ENCODE data around the gene CDK14.

Gene CDK14

GRCh38 chr7:90568213-90568612 lies 27.9 kb upstream of the CDK14 start:
- Mint-ChIP-seq H3K36me3 (ENCODE audit: low read depth) (no peaks in the 10 kb centered on the region), H3K4me1 (no peaks in the 10 kb centered on the region), H3K27me3 (ENCODE audit: low read depth) (no peaks in the 10 kb centered on the region), H3K4me3 (no peak overlapping the region), H3K9me3 (no peaks in the 10 kb centered on the region), H3K27ac (no peak overlapping the region)
- no peak for TF ChIP-seq CTCF (IDR thresholded peaks at IDR 0.05; ENCODE audit: unreplicated experiment in 3 of 3)

- Mint-ChIP-seq H3K27ac (no peak overlapping the region), H3K4me1 (no peaks in the 10 kb centered on the region), H3K36me3 (ENCODE audit: low read depth) (no peaks in the 10 kb centered on the region), H3K27me3 (ENCODE audit: low read depth) (no peaks in the 10 kb centered on the region), H3K4me3 (no peak overlapping the region), H3K9me3 (no peaks in the 10 kb centered on the region)
- TF ChIP-seq CTCF (IDR thresholded peaks at IDR 0.05; ENCODE audit: unreplicated experiment in 3 of 3), result no peak
These were observed 26.8 kb upstream of the CDK14 start for GRCh38 chr7:90569368-90569767.

- Mint-ChIP-seq H3K4me1 (no peaks in the 10 kb centered on the region), H3K4me3 (no peak overlapping the region), H3K27ac (no peak overlapping the region), H3K27me3 (ENCODE audit: low read depth) (no peaks in the 10 kb centered on the region), H3K36me3 (ENCODE audit: low read depth) (no peaks in the 10 kb centered on the region), H3K9me3 (no peaks in the 10 kb centered on the region)
- TF ChIP-seq CTCF (IDR thresholded peaks at IDR 0.05; ENCODE audit: unreplicated experiment in 3 of 3), result no peak
These were observed 25.7 kb upstream of the CDK14 start for GRCh38 chr7:90570373-90570959.

- Mint-ChIP-seq H3K9me3 (no peaks in the 10 kb centered on the region), H3K4me3 (no peak overlapping the region), H3K36me3 (ENCODE audit: low read depth) (no peaks in the 10 kb centered on the region), H3K4me1 (no peaks in the 10 kb centered on the region), H3K27me3 (ENCODE audit: low read depth) (no peaks in the 10 kb centered on the region), H3K27ac (no peak overlapping the region)
- no peak for TF ChIP-seq CTCF (IDR thresholded peaks at IDR 0.05; ENCODE audit: unreplicated experiment in 3 of 3)
These were observed 21.8 kb upstream of the CDK14 start for GRCh38 chr7:90574146-90574819.

DNA sequence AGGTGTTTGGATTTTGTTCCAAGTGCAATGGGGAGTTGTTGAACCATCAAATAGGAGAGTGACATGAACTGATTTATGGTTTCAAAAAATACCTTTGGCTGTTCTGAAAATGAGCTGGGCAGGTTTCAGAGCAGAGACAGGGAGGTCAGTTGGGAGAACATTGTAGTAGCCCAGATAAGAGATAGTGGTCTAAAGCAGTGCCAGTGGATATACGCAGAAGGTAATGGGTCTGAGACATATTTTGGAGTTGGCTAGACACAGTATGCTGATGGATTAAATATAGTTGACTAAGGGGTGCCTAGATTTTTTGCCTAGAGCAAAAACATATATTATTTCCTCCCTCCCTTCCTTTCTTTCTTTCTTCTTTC lies 21.3 kb upstream of the CDK14 start:
- Mint-ChIP-seq H3K27ac (no peak overlapping the region), H3K4me3 (no peak overlapping the region), H3K27me3 (ENCODE audit: low read depth) (no peaks in the 10 kb centered on the region), H3K4me1 (no peaks in the 10 kb centered on the region), H3K36me3 (ENCODE audit: low read depth) (no peaks in the 10 kb centered on the region), H3K9me3 (no peaks in the 10 kb centered on the region)
- no peak for TF ChIP-seq CTCF (IDR thresholded peaks at IDR 0.05; ENCODE audit: unreplicated experiment in 3 of 3)

DNA sequence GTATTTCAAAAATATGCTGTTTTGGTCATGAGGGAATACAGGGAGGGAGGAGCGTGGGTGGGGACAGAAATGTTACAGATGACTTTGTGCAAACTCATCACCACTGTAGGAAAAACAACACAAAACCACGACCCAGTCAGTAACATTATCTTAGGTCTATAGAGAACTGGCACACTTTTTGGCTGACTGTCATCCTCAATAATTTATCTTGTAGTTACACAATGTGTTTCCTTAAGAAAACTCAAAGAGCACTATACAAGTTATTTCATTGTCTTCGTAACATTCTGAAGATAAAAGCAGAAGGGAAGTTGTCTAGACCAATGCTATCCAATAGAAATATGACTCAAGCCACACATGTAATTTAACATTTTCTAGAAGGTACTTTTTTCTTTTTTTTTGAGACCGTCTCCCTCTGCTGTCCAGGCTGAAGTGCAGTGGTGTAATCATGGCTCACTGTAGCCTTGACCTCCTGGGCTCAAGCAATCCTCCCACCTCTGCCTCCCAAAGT lies 16.9 kb upstream of the CDK14 start:
- Mint-ChIP-seq H3K9me3 (no peaks in the 10 kb centered on the region), H3K36me3 (ENCODE audit: low read depth) (no peaks in the 10 kb centered on the region), H3K4me1 (no peaks in the 10 kb centered on the region), H3K27me3 (ENCODE audit: low read depth) (no peaks in the 10 kb centered on the region), H3K4me3 (no peak overlapping the region), H3K27ac (no peak overlapping the region)
- TF ChIP-seq CTCF (IDR thresholded peaks at IDR 0.05; ENCODE audit: unreplicated experiment in 3 of 3), result no peak

Data from nephron (organoid).